CMK (cell line): ENCODE data around the gene LIMCH1.
"Not testable (repeated sequence)": the region's sequence is repeated elsewhere in the genome, so short reads cannot be mapped to it uniquely, and the experiment has no call there.

Source experiments
- DNase-seq: peaks from one replicate; pipeline ENCODE4 v3.0.0-alpha.2; 2010; ENCODE audit warnings: low read depth

LIMCH1 gene

GRCh38 chr4:41727861-41728572, 190.1 kb downstream of the LIMCH1 start:
- no peak for DNase-seq

- no peak for DNase-seq
Measured at GRCh38 chr4:41728573-41728913, 190.6 kb downstream of the LIMCH1 start.

GRCh38 chr4:41731569-41732126, 193.7 kb downstream of the LIMCH1 start:
- DNase-seq: no peak

DNA sequence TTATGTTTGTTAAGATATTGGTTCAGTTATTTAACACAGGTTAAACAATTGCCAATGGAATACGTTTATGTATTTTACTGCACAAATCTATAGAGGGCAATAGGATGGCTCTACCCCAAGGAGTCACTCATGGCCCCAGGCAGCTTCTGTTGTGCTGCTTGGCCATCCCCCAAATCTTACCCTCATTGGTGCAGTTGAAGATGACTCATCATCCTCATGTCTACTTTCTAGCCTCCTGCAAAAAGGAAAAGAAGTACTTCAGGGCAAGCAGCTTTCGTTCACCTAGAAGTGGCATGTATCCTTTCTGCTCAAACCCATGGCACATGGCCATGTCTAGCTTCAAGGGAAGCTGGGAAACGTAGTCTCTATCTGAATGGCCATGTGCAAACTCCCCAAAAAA, 196.4 kb downstream of the LIMCH1 start:
- DNase-seq: no peak

- DNase-seq: not testable (repeated sequence)
Measured at GRCh38 chr4:41737491-41737890, 199.5 kb downstream of the LIMCH1 start.

DNA sequence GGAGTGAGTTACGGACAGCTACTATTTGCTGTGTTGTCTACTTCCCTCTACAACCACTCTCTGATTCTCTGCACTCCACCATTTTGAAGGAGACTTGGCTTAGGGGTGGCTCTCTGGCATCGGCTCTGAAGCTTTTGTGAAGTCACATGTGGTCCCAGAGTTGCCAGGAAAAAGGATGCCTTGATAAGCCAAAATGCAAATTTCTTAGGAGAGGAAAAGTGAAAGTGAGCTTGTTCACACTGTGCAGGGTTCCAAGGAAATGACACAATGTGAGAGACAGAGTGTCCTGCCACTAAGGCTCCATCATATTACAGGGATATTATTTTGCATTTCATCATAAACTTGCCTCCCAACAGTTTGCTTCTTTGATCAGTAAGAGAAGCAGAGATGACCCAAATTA, 203.4 kb downstream of the LIMCH1 start:
- no peak for DNase-seq

DNA sequence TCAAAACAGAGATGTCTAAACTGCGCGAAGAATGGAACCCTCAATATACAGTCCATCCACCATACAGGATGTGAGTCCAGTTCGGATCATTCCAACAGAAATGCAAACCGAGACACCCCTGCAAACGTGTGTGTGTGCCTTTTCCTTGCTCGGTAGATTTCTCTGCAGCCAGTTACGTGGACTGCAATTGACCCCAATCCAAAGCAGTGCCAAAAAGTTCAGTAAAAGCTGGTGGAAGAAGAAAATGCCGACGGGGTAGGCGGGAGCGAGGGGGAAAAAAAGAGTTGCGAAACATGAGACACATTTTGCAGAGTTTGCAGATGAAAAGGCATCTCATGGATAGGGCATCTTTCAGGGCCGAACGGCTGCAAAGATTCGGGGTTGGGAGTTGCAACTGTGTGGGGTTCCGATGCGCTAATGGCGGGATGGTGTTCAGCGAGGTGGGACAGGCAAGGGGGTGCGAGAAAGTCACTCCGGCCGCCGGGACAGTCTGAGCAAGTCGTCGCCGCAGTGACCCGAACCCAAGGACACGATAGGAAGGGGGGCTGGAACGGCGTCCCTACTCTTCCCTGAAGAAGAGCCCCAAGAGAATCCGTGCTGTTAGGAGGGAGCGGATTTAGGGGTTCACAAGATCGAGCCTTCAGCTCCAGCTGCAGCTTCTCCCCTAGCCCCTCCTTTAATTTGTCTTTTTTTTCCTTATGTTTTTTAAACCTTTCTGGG, 206.8 kb downstream of the LIMCH1 start:
- DNase-seq: no peak

DNA sequence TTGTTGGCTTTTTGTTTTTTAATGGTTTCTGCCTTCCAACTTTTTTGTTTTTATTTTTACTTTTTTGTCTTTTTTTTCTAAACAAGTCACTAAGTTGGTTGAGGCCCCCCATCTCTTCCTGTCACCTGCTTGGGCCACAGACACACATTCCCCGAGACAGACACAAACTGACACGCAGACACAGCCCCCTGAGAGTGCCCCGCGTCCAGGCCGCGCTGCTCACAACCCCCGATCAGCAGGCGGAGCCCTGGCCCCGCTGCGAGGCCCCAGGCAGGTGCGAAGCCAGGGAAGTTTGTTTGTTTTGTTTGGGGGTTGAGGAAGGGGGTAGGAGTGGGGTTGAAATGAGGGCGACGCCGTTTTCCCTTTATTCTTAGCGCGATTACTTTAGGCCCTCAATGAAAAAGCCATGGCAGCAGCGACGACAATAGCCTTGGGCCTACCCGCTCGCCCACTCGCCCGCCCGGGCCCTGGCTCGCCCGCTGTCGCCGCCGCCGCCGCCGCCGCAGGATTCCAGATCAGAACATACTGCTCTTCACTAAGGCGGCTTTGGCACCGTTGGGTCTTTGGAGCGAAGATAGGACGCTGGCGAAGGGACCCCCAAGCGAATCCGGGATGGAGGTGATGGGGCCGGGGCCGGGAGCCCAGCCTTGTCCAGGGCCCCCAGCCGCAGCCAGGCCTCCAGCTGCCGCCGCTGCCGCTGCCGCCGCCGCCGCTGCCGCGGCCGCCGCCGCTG, 207.5 kb downstream of the LIMCH1 start:
- DNase-seq: no peak

DNA sequence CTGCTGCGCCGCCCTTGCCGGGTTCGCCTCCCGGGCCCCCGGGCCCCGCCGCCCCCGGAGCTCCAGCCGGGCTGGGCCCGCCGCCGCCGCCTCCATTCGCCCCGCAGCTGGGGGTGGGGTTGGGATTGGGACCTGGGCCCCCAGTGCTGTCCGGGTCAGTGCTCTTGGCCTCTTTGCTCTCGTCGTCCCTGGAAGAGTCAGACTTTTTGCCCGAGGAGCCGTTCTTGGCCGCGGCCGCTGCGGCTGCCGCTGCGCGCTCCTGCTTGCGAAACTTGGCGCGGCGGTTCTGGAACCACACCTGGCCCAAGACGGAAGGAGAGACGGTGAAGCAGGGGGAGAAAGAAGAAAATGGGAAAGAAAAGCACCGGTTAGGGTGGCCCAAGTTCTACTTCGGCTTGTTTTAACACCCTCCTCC, 208.1 kb downstream of the LIMCH1 start:
- no peak for DNase-seq

DNA sequence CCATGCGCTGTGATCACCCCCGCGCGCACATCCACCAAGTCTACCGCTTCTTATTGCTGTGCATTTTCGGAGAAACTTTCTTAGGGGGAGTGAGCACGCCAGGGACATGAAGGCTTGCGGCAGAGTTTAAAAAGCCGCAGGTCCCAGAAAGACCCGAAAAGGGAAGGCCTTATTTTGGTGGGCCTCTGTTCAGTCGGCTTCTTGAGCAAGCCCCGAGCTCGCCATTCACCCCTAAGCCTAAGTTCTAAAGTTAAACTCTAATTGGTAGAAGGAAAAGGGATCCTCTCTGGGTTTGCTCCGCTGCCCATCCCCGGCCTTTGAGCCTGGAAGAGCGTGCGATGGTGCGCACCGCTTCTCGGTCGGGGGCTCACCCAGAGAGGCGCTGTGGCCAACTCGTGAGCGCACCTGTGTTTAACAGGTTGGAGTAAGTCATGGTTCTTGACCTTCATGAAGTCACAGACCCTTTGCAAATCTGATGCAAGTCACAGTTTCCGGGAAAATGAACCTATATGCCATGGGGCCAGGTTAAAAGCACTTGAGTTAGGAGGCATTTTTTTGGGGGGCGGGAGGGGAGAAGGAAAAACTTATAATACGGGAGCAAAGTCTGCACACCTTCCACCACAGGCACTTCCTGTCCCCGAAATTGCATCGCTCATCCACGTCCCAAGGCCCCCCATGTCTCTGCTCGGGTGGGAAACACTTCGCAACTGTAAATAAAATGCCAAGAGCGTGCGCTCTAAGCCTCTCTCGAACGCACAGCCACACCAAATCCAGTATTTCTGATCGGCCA, 208.7 kb downstream of the LIMCH1 start:
- DNase-seq: no peak

GRCh38 chr4:41747230-41748055, 209.5 kb downstream of the LIMCH1 start:
- no peak for DNase-seq

DNA sequence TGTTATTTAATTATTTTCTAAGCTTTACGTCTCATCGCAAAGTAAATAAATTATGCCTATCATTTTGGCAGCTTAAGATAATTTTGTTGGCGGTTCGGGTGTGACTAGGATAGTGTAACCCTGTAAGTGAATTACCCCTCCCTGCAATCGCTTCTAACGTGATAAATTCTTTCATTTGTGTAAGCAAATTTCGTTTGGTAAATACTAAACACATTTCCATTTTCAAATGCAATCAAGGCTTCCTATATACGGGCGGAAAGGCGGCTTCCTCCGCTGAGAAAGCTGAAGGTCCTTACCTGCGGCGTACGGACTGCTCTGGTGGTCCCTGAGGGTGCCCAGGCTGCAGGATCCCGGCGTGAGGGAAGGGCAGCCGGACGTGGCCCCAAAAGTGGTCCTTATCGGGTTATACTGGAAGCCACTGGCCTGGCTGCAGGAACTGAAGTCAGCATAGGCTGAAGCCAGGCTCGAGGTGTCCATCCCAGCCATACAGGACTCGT, 210.2 kb downstream of the LIMCH1 start:
- no peak for DNase-seq

GRCh38 chr4:41748571-41749475, 210.9 kb downstream of the LIMCH1 start, which contains the start of gene PHOX2B:
Gene PHOX2B, minus strand, starts transcription at chr4:41748725. Its CDS starts 115 bp downstream, at chr4:41748610.
- DNase-seq: no peak

DNA sequence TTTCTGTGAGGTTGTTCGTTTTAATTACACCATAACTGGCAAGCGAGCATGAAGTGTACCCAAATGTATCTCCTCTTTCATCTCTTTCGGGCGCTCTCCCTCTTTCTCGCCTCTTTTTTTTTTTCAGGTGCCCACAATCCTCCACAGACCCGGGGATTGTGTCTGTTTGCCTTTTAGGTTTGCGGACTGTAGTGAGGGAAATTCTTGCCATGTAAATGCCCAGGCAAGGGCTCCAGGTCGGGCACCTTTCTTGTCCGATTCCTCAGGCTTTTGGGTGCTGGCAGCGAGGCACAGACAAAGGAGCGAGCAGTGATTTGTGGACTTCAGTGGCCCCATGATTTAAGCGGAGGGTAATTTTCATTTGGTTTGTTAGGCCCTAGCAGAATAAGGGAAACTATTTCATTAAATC, 211.7 kb downstream of the LIMCH1 start:
- no peak for DNase-seq
